Measurements from ENCODE around the gene TPP1. TPM values are rescaled to one million over a fixed set of nuclear protein-coding genes. Genes with fewer than 3 reads are reported as not detected.

The TPP1 gene
- polyA plus RNA-seq, 1 experiment, result 77.6 TPM

- CTCF ChIA-PET, result no interaction called here
- Histone ChIP-seq H3K27me3 (ENCODE audit: control insufficient read depth, insufficient read depth, low read length) (no peaks in the 10 kb centered on the region), H3K36me3 (ENCODE audit: control insufficient read depth, insufficient read depth, low read length) (peaks cover 9% of the 10 kb centered on the region), H3K4me3 (ENCODE audit: low read depth, low read length) (no peak overlapping the region)
- no peak for DNase-seq (ENCODE audit: low read depth)
- POLR2A ChIA-PET, result no interaction called here
- TF ChIP-seq, protein P1, sequence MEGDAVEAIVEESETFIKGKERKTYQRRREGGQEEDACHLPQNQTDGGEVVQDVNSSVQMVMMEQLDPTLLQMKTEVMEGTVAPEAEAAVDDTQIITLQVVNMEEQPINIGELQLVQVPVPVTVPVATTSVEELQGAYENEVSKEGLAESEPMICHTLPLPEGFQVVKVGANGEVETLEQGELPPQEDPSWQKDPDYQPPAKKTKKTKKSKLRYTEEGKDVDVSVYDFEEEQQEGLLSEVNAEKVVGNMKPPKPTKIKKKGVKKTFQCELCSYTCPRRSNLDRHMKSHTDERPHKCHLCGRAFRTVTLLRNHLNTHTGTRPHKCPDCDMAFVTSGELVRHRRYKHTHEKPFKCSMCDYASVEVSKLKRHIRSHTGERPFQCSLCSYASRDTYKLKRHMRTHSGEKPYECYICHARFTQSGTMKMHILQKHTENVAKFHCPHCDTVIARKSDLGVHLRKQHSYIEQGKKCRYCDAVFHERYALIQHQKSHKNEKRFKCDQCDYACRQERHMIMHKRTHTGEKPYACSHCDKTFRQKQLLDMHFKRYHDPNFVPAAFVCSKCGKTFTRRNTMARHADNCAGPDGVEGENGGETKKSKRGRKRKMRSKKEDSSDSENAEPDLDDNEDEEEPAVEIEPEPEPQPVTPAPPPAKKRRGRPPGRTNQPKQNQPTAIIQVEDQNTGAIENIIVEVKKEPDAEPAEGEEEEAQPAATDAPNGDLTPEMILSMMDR (IDR thresholded peaks at IDR 0.05; ENCODE audit: insufficient read depth, low read depth, low read length), result no peak
Observed at GRCh38 chr11:6629573-6629891, 10.3 kb upstream of the TPP1 start.

GRCh38 chr11:6628526-6628925 is 9.3 kb upstream of the TPP1 start:
- H3K4me3 ChIP-seq (ENCODE audit: low read depth, low read length), result no peak overlapping the region
- no peaks in the 10 kb centered on the region for H3K27me3 ChIP-seq (ENCODE audit: control insufficient read depth, insufficient read depth, low read length)
- TF ChIP-seq, protein P1 (IDR thresholded peaks at IDR 0.05; ENCODE audit: insufficient read depth, low read depth, low read length), result no peak
- ChIA-PET CTCF (no interaction called here), POLR2A (no interaction called here)
- DNase-seq (ENCODE audit: low read depth), result no peak
- H3K36me3 ChIP-seq (ENCODE audit: control insufficient read depth, insufficient read depth, low read length), result peaks cover 9% of the 10 kb centered on the region

- ChIA-PET POLR2A (no interaction called here), CTCF (interaction anchor here (1.2 kb wide), 1 partner anchor 95 kb away, joined by 3 read pairs; no protein-coding TSS in a partner anchor)
- no peaks in the 10 kb centered on the region for H3K27me3 ChIP-seq (ENCODE audit: control insufficient read depth, insufficient read depth, low read length)
- DNase-seq (ENCODE audit: low read depth), result no peak
- H3K4me3 ChIP-seq (ENCODE audit: low read depth, low read length), result no peak overlapping the region
- TF ChIP-seq, protein P1 (IDR thresholded peaks at IDR 0.05; ENCODE audit: insufficient read depth, low read depth, low read length), result no peak
- peaks cover 9% of the 10 kb centered on the region for H3K36me3 ChIP-seq (ENCODE audit: control insufficient read depth, insufficient read depth, low read length)
Observed at GRCh38 chr11:6627762-6628241, 8.6 kb upstream of the TPP1 start.

GRCh38 chr11:6626971-6627761 is 7.9 kb upstream of the TPP1 start:
- Histone ChIP-seq H3K36me3 (ENCODE audit: control insufficient read depth, insufficient read depth, low read length) (peaks cover 6% of the 10 kb centered on the region), H3K27me3 (ENCODE audit: control insufficient read depth, insufficient read depth, low read length) (no peaks in the 10 kb centered on the region), H3K4me3 (ENCODE audit: low read depth, low read length) (no peak overlapping the region)
- no peak for DNase-seq (ENCODE audit: low read depth)
- TF ChIP-seq, protein P1 (IDR thresholded peaks at IDR 0.05; ENCODE audit: insufficient read depth, low read depth, low read length), result no peak
- POLR2A ChIA-PET, result interaction anchor here (0.6 kb wide), 1 partner anchor 45 kb away, joined by 7 read pairs; no protein-coding TSS in a partner anchor
- CTCF ChIA-PET, result interaction anchor here (1.2 kb wide), 1 partner anchor 95 kb away, joined by 3 read pairs; no protein-coding TSS in a partner anchor

GRCh38 chr11:6625832-6626420 is 6.7 kb upstream of the TPP1 start:
- ChIA-PET POLR2A (no interaction called here), CTCF (no interaction called here)
- TF ChIP-seq, protein P1 (IDR thresholded peaks at IDR 0.05; ENCODE audit: insufficient read depth, low read depth, low read length), result no peak
- H3K4me3 ChIP-seq (ENCODE audit: low read depth, low read length), result no peak overlapping the region
- no peaks in the 10 kb centered on the region for H3K27me3 ChIP-seq (ENCODE audit: control insufficient read depth, insufficient read depth, low read length)
- DNase-seq (ENCODE audit: low read depth), result no peak
- H3K36me3 ChIP-seq (ENCODE audit: control insufficient read depth, insufficient read depth, low read length), result peaks cover 6% of the 10 kb centered on the region
